Stimulated activated CD8-positive, alpha-beta memory T cell treated with anti-CD3 and anti-CD28 coated beads, Interleukin-7, amount 100 ng/mL, for 24 hours (primary cell): ENCODE measurements around the gene PARP14.
"Not testable (repeated sequence)": the region's sequence is repeated elsewhere in the genome, so short reads cannot be mapped to it uniquely, and the experiment has no call there.

Source experiments
- DNase-seq: peaks from one replicate; pipeline ENCODE4 v3.0.0-alpha.2; 2020; ENCODE audit warnings: low read depth

PARP14 gene, protein sequence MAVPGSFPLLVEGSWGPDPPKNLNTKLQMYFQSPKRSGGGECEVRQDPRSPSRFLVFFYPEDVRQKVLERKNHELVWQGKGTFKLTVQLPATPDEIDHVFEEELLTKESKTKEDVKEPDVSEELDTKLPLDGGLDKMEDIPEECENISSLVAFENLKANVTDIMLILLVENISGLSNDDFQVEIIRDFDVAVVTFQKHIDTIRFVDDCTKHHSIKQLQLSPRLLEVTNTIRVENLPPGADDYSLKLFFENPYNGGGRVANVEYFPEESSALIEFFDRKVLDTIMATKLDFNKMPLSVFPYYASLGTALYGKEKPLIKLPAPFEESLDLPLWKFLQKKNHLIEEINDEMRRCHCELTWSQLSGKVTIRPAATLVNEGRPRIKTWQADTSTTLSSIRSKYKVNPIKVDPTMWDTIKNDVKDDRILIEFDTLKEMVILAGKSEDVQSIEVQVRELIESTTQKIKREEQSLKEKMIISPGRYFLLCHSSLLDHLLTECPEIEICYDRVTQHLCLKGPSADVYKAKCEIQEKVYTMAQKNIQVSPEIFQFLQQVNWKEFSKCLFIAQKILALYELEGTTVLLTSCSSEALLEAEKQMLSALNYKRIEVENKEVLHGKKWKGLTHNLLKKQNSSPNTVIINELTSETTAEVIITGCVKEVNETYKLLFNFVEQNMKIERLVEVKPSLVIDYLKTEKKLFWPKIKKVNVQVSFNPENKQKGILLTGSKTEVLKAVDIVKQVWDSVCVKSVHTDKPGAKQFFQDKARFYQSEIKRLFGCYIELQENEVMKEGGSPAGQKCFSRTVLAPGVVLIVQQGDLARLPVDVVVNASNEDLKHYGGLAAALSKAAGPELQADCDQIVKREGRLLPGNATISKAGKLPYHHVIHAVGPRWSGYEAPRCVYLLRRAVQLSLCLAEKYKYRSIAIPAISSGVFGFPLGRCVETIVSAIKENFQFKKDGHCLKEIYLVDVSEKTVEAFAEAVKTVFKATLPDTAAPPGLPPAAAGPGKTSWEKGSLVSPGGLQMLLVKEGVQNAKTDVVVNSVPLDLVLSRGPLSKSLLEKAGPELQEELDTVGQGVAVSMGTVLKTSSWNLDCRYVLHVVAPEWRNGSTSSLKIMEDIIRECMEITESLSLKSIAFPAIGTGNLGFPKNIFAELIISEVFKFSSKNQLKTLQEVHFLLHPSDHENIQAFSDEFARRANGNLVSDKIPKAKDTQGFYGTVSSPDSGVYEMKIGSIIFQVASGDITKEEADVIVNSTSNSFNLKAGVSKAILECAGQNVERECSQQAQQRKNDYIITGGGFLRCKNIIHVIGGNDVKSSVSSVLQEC (N-terminal part only)

DNA sequence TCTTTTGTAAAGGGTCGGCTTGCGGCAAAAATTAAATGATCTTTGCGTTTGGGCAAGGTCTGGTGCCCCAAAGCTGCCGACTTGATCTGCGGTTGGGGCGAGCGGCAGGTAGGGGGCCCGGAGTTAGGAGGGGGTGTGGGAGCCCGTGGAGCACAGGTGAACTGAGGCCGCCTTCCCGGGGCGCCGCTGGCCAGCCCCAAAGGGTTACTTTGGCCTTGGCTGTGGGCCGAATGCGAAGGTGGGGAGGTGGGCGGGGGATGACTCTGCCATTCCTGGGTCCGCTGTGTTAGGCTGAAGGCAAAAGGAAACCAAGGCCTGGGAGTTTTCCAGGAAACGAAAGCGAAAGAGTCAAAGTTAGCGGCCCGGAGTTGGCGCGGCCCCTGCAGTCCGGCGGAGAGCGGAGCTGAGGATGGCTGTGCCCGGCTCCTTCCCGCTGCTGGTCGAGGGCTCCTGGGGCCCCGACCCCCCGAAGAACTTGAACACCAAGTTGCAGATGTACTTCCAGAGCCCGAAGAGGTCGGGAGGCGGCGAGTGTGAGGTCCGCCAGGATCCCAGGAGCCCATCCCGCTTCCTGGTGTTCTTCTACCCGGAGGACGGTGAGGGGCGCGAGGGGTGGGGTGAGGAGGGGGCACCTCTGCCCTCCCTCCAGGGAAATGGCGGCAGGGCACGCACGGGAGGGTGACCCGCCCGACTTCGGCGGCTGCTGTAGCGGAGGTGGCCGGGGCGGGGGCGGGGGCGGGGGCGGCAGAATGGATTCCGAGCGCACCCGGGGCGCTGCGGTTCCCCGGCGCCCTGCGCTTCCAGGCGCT, at the start of gene PARP14:
TSS of gene PARP14 (plus strand) at position 365 of the 809 bp plus-strand sequence. CDS start at position 410, 45 bp downstream.
- DNase-seq: no peak

DNA sequence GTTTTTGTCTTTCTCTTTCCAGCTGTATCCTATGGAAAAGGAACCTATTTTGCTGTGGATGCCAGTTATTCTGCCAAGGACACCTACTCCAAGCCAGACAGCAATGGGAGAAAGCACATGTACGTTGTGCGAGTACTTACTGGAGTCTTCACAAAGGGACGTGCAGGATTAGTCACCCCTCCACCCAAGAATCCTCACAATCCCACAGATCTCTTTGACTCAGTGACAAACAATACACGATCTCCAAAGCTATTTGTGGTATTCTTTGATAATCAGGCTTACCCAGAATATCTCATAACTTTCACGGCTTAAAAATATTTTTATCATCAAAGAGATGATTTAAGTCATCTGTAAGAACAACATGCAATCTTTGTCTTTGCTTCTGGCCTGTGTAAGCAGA, 44.9 kb upstream of the PARP14 start:
- no peak for DNase-seq

DNA sequence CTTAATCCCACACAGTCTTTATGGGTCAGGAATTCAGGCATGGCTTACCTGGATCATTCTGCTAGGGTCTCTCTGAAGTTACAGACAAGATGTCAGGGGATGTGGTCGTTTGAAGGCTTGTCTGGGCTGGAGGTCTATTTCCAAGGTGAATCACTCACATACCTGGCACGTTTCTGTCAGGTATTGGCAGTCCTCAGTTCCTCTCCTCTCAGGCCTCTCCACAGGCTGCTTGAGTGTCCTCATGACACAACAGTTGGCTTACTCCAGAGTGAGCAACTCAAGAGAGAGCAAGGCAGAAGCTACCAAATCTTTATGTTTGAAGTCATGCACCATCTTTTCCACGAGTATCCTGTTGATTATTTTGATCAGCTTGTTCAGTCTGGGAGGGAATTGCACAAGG, 43.9 kb upstream of the PARP14 start:
- DNase-seq: no peak

DNA sequence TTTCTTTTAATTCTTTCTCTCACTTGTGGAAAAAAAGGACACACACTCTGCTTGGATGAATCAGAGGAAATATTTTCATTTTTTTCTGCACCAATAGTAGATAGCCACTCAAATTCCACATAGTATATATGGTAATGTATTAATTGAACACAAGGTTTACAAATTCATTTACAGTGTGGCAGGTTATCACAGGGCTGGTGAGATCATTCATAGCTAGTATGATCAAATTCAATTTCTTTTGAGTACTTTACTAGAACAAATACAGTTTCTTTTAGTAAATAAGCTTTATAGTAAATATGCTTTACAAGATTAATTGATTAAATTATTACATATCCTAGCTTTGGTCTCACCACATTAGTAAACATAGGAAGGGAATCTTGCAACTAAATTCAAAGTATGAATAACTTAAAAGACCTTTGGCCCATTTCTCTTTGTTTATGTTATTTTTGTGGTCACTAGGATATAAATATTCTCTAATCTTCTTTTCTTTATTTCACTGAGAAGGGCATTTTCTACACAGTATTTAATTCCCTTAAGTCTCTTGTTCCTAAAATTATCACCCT, 40.1 kb upstream of the PARP14 start:
- DNase-seq: no peak

DNA sequence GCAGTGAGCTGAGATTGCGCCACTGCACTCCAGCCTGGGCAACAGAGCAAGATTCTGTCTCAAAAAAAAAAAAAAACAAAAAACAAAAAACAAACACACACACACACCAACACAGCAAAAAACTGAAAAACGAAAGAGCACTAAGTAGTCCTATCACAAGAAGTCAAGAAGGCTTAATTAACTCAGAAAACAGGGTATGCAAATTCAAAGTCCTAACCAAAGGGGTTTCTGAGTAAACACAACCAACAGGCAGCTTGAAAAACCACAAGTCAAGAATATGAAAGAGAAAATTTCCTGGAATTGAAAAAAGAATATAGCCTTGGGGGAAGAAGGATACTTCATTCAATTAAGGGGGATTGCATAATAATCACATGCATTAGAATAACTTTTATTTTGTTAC, 37.7 kb upstream of the PARP14 start:
- DNase-seq: no peak

DNA sequence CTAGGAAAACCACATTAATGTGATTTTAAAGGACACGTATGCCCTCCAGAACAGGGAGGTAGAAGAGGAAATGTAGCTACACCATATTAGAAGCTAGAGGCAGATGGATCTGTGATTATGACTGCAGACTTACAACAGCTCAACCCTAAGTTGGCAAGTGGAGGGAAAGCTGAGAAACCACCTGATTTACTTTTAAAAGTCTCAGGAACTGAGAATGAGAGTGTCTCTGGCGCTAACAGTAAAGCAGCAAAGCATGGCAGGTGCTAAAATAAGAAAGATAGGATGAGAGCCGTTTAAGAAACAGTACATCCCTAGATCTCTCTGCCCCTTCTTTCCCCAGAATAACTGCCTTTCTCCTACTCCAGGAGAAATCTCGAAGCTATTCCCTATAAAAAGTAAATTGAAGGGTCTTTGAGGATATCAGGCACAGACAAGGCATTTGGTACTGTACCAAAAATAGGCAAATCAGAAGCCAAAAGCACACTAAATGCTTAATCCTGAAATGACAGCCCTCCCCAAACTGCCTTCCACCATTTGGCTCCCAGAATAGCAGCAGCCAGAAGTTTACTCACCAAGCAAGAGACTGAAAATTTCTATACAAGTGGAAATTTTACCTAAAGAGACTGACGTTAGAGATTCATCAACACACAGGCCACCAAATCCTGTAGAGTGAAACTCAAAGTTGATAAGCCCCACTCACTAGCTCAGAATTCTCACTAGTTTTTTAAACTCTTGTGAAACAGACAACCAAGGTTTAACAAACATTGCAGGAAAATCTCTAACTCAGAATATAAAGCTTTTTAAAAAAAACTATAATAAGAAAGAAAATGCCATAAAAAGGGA, 34.3 kb upstream of the PARP14 start:
- DNase-seq: no peak

DNA sequence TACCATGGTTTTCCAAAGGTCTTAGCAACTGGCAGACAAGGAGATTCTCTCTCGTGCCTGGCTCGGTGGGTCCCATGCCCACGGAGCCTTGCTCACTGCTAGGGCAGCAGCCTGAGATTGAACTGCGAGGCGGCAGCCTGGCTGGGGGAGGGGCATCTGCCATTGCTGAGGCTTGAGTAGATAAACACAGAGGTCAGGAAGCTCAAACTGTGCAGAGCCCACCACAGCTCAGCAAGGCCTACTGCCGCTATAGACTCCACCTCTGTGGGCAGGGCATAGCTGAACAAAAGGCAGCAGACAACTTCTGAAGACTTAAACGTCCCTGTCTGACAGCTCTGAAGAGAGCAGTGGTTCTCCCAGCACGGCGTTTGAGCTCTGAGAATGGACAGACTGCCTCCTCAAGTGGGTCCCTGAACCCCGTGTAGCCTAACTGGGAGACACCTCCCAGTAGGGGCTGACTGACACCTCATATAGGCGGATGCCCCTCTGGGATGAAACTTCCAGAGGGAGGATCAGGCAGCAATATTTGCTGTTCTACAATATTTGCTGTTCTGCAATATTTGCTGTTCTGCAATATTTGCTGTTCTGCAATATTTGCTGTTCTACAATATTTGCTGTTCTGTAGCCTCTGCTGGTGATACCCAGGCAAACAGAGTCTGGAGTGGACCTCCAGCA, 29.3 kb upstream of the PARP14 start:
- DNase-seq: not testable (repeated sequence)

DNA sequence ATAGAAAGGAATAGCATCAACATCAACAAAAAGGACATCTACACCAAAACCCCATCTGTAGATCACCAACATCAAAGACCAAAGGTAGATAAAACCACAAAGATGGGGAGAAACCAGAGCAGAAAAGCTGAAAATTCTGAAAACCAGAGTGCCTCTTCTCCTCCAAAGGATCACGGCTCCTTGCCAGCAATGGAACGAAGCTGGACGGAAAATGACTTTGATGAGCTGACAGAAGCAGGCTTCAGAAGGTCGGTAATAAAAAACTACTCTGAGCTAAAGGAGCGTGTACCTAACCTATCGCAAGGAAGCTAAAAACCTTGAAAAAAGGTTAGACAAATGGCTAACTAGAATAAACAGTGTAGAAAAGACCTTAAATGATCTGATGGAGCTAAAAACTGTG, 28.7 kb upstream of the PARP14 start:
- DNase-seq: not testable (repeated sequence)

DNA sequence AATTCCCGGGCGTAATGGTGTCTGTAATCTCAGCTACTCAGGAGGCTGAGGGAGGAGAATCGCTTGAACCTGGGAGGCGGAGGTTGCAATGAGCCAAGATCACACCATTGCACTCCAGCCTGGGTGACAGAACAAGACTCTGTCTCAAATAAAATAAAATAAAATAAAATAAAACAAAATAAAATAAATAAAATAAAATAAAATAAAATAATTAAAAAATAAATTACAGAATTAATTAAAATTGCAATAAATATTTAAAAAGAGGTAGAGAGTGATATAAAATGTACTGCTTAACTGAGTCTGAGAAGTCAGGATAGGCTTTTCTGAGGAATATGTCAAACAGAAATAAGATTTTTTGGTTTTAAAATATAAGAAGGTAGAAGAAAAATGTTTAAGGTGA, 22.3 kb upstream of the PARP14 start:
- DNase-seq: not testable (repeated sequence)

DNA sequence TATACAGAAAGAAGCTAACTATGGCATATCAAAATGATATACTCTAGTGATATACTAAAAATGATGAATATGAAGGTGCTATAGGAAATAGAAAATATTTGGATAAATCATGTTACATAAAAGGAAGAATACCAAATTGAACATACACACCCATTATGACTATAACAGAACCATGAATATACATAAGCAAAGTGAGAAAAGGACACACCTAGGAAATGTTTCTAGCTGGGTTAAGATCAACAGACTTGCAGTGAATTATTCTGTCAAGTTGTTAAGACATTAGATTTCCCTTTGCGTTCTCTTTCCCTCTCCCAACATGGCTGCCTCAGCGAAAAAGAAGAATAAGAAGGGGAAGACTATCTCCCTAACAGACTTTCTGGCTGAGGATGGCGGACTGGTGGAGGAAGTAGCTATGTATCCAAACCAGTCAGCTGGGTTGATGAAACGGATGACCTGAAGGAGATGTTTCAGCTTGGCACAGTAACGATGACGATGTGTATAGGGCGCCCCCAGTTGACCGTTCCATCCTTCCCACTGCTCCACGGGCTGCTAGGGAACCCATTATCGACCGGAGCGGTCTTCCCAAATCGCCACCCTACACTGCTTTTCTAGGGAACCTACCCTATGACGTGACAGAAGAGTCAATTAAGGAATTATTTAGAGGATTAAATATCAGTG, 20.2 kb upstream of the PARP14 start:
- DNase-seq: no peak

DNA sequence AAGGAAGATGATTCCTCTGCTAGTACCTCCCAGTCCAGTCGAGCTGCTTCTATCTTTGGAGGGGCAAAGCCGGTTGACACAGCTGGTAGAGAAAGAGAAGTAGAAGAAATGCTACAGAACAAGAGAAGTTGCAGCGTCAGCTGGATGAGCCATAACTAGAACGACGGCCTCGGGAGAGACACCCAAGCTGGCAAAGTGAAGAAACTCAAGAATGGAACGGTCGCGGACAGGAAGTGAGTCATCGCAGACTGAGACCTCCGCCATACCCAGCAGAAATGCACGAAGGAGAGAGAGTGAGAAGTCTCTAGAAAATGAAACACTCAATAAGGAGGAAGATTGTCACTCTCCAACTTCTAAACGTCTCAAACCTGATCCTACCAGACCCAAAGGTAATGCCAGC, 19.0 kb upstream of the PARP14 start:
- DNase-seq: no peak

DNA sequence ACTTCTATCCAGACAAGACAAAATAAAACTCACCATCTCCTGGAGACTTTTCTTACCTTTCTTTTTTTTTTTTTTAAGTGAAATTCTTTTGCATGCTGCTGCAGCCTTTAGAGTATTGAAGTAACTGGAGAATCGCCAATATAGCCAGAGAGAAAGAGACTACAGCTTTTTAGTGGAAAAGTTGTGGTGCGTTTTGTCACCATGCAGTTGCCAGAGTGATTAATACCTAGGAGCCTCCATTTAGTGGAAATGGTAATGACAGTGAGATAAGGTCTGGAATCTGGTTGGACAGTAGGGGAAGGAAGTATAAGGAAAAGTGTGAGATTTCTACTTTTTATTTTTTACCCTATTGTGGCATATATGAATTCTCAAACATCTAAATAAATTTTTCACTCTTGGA, 18.1 kb upstream of the PARP14 start:
- no peak for DNase-seq

DNA sequence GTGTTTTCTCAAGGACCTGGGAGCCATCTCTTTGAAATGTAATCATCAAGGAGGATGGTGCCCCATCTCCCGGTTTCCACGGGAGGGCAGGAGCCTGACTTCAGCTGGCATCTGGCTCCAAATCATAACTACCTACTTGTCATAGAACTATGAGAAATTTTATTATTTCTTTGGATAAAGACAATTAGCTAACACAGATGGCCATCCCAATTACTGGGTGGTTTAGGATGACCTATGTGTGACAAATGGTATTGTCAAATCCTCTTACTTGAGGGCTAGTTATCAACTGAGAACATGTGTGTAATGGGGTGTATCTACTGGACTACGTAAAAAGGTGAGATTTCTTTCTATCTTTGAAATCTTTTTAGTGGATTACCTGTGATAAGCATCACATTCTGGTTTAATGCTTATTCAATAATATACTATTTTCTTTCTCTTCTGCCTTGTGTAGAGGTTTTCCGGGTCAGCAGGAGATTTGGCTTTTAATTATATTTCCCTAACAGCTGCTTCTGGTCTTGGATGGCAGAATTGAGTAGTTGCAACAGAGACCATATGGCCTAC, 15.3 kb upstream of the PARP14 start:
- no peak for DNase-seq

DNA sequence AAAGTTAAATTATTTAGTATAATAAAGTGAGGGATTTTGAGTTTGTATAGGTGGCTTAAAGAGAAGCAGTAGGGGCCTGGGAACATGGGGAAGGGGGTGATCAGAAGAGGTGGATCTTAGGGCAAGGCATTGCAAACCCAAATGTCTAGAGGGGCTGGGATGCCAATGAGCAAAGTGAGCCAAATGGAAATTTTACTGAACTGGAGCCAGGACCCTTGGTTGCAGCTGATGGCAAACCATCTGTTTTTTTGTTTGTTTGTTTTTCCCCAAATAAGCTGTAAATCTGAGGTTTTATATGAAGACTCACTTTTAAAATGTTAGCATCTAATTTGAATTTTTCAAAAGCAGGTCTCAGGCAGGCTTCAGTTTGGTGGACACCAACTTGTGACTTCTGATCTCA, 14.8 kb upstream of the PARP14 start:
- DNase-seq: no peak

DNA sequence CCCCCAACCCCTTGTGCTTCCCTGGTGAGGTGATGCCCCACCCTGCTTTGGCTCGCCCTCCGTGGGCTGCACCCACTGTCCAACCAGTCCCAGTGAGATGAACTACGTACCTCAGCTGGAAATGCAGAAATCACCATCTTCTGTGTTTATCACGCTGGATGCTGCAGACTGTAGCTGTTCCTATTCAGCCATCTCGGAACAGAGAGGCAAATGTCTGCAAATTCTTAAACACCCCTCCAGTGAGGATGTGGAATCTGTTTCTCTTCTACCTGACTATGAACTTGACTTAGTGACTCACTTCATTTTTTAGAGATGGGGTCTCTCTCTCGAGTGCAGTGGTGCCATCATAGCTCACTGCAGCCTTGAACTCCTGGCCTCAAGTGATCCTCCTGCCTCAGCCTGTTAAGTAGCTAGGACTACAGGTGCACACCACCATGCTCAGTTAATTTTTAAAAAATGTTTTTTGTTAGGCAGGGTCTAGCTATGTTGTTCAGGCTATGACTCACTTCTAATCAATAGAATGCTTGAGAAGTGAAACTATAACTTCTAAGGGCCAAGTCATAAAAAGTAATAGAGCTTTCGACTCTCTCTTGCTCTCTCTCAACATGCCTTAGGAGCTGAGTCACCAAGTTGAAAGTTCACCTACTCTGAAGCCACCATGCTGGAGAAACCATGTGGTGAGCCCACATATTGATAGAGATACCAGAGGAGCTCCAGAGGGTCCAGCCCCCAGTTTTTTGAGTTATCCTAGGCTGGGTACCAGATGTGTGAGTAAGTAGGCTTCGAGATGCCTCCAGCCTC, 11.5 kb upstream of the PARP14 start:
- DNase-seq: no peak

DNA sequence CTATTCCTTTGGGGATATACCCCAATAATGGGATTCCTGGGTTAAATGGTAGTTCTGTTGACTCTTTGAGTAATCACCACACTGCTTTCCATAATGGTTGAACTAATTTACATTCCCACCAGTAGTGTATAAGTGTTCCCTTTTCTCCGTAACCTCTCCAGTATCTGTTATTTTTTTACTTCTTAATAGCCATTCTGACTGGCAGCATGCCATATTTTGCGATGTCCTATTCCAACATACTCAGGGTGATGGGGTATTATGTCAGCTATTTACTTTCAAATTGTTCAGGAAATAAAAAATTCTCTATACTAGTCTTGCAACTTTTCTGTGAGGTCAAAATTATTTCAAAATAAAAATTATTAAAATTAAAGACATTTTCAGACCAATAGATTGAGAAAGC, 9.1 kb upstream of the PARP14 start:
- DNase-seq: no peak

DNA sequence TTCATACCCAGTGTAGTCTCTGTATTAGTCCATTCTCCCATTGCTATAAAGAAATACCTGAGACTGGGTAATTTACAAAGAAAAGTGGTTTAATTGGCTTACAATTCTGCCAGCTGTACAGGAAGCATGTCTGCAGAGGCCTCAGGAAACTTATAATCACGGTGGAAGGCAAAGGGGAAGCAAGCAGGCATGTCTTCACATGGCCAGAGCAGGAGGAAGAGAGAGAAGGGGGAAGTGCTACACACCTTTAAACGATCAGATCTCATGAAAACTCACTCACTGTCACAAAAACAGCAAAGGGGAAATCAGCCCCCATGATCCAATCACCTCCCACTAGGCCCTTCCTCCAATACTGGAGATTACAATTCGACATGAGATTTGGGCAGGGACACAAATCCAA, 6.3 kb upstream of the PARP14 start:
- DNase-seq: no peak

DNA sequence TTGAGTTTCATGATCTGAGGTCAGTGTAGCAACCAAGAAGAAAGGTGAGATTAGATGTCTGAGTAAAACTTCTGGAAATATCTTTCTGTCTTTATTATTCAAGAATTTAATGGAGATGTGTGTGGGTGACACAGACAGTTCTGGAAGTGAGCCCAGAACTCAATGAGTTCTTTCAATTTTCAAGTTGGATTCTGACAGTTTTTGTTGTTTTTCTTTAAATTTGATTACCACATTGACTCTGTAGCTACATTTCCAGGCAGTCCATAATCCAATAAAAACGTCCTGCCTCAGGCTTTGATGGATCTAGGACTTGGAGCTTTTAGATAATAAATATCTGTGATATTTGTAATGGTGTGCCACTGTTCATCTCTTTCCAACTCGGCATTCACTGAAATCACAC, 3.9 kb upstream of the PARP14 start:
- no peak for DNase-seq
